ENCODE results near the gene KDM4B. TPM values are rescaled to one million over a fixed set of nuclear protein-coding genes. Genes with fewer than 3 reads are reported as not detected.
A peak's percentile ranks its signal among the peaks of the same experiment; 100 is the strongest.

Gene KDM4B
- total and polyA plus RNA-seq, 4 donors = 17.1 to 49.5 (median 24.7) TPM

GRCh38 chr19:4996701-4997100, 27.8 kb downstream of the KDM4B start:
- WGBS, 2 donors = 81 to 90% methylated on average over 5 of the region's 5 CpGs
- H3K36me3 ChIP-seq (ENCODE audit: control insufficient read depth in 4 of 4, insufficient read depth in 4 of 4, low read length in 4 of 4) = peaks cover 0 to 9% (median 2%) of the 10 kb centered on the region in 4 donors
- H3K27ac ChIP-seq (ENCODE audit: low read depth in 1 of 2, low read length in 1 of 2) = no peak overlapping the region
- no peaks in the 10 kb centered on the region for H3K27me3 ChIP-seq (ENCODE audit: control insufficient read depth in 3 of 3, insufficient read depth in 3 of 3, low read length in 2 of 3)
- no peak overlapping the region for H3K9ac ChIP-seq (ENCODE audit: insufficient read depth in 1 of 2, low read length in 2 of 2)
- H3K4me1 ChIP-seq (ENCODE audit: control insufficient read depth in 5 of 5, insufficient read depth in 5 of 5, low read length in 5 of 5) = no peaks in the 10 kb centered on the region
- H3K4me3 ChIP-seq = no peak overlapping the region
- H3K9me3 ChIP-seq (ENCODE audit: control insufficient read depth in 4 of 4, insufficient read depth in 3 of 4, low read length in 3 of 4) = peaks cover 0 to 3% (median 0%) of the 10 kb centered on the region in 4 donors
- DNase-seq (no peak), ATAC-seq (ENCODE audit: insufficient read depth, low FRiP score) (no peak)
- TF ChIP-seq CTCF (IDR thresholded peaks at IDR 0.05; ENCODE audit: control extremely low read depth, extremely low read depth) = no peak

- no peak for TF ChIP-seq CTCF (IDR thresholded peaks at IDR 0.05; ENCODE audit: control extremely low read depth, extremely low read depth)
- no peak for ATAC-seq (ENCODE audit: insufficient read depth, low FRiP score)
- Histone ChIP-seq H3K9me3 (ENCODE audit: control insufficient read depth in 4 of 4, insufficient read depth in 3 of 4, low read length in 3 of 4) (no peaks in the 10 kb centered on the region), H3K27me3 (ENCODE audit: control insufficient read depth in 3 of 3, insufficient read depth in 3 of 3, low read length in 2 of 3) (no peaks in the 10 kb centered on the region), H3K4me1 (ENCODE audit: control insufficient read depth in 5 of 5, insufficient read depth in 5 of 5, low read length in 5 of 5) (no peaks in the 10 kb centered on the region), H3K9ac (ENCODE audit: insufficient read depth in 1 of 2, low read length in 2 of 2) (no peak overlapping the region), H3K27ac (ENCODE audit: low read depth in 1 of 2, low read length in 1 of 2) (no peak overlapping the region), H3K4me3 (no peak overlapping the region), H3K36me3 (ENCODE audit: control insufficient read depth in 4 of 4, insufficient read depth in 4 of 4, low read length in 4 of 4) (peaks cover 0 to 9% (median 1%) of the 10 kb centered on the region in 4 donors)
- DNase-seq = no peak
- 92 to 96% methylated on average over 12 of the region's 12 CpGs for WGBS, 2 donors
Observed at GRCh38 chr19:4997297-4997696, 28.4 kb downstream of the KDM4B start.

- Histone ChIP-seq H3K4me1 (ENCODE audit: control insufficient read depth in 5 of 5, insufficient read depth in 5 of 5, low read length in 5 of 5) (no peaks in the 10 kb centered on the region), H3K27me3 (ENCODE audit: control insufficient read depth in 3 of 3, insufficient read depth in 3 of 3, low read length in 2 of 3) (no peaks in the 10 kb centered on the region), H3K27ac (ENCODE audit: low read depth in 1 of 2, low read length in 1 of 2) (no peak overlapping the region), H3K9ac (ENCODE audit: insufficient read depth in 1 of 2, low read length in 2 of 2) (no peak overlapping the region), H3K4me3 (no peak overlapping the region), H3K9me3 (ENCODE audit: control insufficient read depth in 4 of 4, insufficient read depth in 3 of 4, low read length in 3 of 4) (no peaks in the 10 kb centered on the region), H3K36me3 (ENCODE audit: control insufficient read depth in 4 of 4, insufficient read depth in 4 of 4, low read length in 4 of 4) (peaks cover 0 to 9% (median 1%) of the 10 kb centered on the region in 4 donors)
- DNase-seq (no peak), ATAC-seq (ENCODE audit: insufficient read depth, low FRiP score) (no peak)
- 94% methylated on average over 6 of the region's 6 CpGs for WGBS, 2 donors
- TF ChIP-seq CTCF (IDR thresholded peaks at IDR 0.05; ENCODE audit: control extremely low read depth, extremely low read depth) = no peak
Observed at GRCh38 chr19:5000120-5000611, 31.3 kb downstream of the KDM4B start.

GRCh38 chr19:5001615-5002014, 32.7 kb downstream of the KDM4B start:
- peaks cover 0 to 3% (median 1%) of the 10 kb centered on the region in 4 donors for H3K36me3 ChIP-seq (ENCODE audit: control insufficient read depth in 4 of 4, insufficient read depth in 4 of 4, low read length in 4 of 4)
- H3K9me3 ChIP-seq (ENCODE audit: control insufficient read depth in 4 of 4, insufficient read depth in 3 of 4, low read length in 3 of 4) = no peaks in the 10 kb centered on the region
- H3K27ac ChIP-seq (ENCODE audit: low read depth in 1 of 2, low read length in 1 of 2) = no peak overlapping the region
- ATAC-seq (ENCODE audit: insufficient read depth, low FRiP score) = no peak
- no peak overlapping the region for H3K9ac ChIP-seq (ENCODE audit: insufficient read depth in 1 of 2, low read length in 2 of 2)
- peak; percentile 20 for TF ChIP-seq CTCF (IDR thresholded peaks at IDR 0.05; ENCODE audit: control extremely low read depth, extremely low read depth)
- H3K4me1 ChIP-seq (ENCODE audit: control insufficient read depth in 5 of 5, insufficient read depth in 5 of 5, low read length in 5 of 5) = no peaks in the 10 kb centered on the region
- no peaks in the 10 kb centered on the region for H3K27me3 ChIP-seq (ENCODE audit: control insufficient read depth in 3 of 3, insufficient read depth in 3 of 3, low read length in 2 of 3)
- WGBS, 2 donors = 70% methylated on average over 3 of the region's 3 CpGs
- DNase-seq = no peak
- no peak overlapping the region for H3K4me3 ChIP-seq
